NCI-H1436 (cell line): Measurements from ENCODE around the gene KLHDC8A.
A peak's percentile ranks its signal among the peaks of the same experiment; 100 is the strongest.
"Not testable (repeated sequence)": the region's sequence is repeated elsewhere in the genome, so short reads cannot be mapped to it uniquely, and the experiment has no call there.

ENCODE experiments used
- DNase-seq: peaks from one replicate; lab custom pipeline; 2025; lab: John Stamatoyannopoulos, UW

KLHDC8A gene

GRCh38 chr1:205371871-205372660, 15.3 kb upstream of the KLHDC8A start:
- DNase-seq, result no peak

- DNase-seq, result no peak
Measured at GRCh38 chr1:205370780-205371179, 14.1 kb upstream of the KLHDC8A start.

- DNase-seq, result no peak
Measured at GRCh38 chr1:205369701-205370123, 13.0 kb upstream of the KLHDC8A start.

GRCh38 chr1:205368478-205368877, 11.8 kb upstream of the KLHDC8A start:
- DNase-seq, result no peak

GRCh38 chr1:205365945-205366463, 9.3 kb upstream of the KLHDC8A start:
- peak; percentile 15 for DNase-seq

GRCh38 chr1:205365086-205365485, 8.4 kb upstream of the KLHDC8A start:
- DNase-seq, result not testable (repeated sequence)

GRCh38 chr1:205360891-205361290, 4.2 kb upstream of the KLHDC8A start:
- no peak for DNase-seq

- DNase-seq, result peak; percentile 89
Measured at GRCh38 chr1:205359771-205360565, 3.2 kb upstream of the KLHDC8A start.

- peak; percentile 17 for DNase-seq
Measured at GRCh38 chr1:205358579-205358978, 1.9 kb upstream of the KLHDC8A start.

- no peak for DNase-seq
Measured at GRCh38 chr1:205357567-205357966, 845 bp upstream of the KLHDC8A start.

- no peak for DNase-seq
Measured at GRCh38 chr1:205355075-205355453, 1.7 kb downstream of the KLHDC8A start.

GRCh38 chr1:205354259-205355074, 2.3 kb downstream of the KLHDC8A start:
- DNase-seq, result peak; percentile 83

- DNase-seq, result no peak
Measured at GRCh38 chr1:205353612-205354011, 3.1 kb downstream of the KLHDC8A start.

GRCh38 chr1:205353191-205353590, 3.5 kb downstream of the KLHDC8A start:
- no peak for DNase-seq

GRCh38 chr1:205351984-205352713, 4.6 kb downstream of the KLHDC8A start:
- peak; percentile 98 for DNase-seq

GRCh38 chr1:205350691-205351141, 6.0 kb downstream of the KLHDC8A start:
- no peak for DNase-seq

GRCh38 chr1:205350124-205350523, 6.6 kb downstream of the KLHDC8A start:
- DNase-seq, result no peak

GRCh38 chr1:205348554-205349487, 7.9 kb downstream of the KLHDC8A start:
- DNase-seq, result no peak

GRCh38 chr1:205346956-205347574, 9.7 kb downstream of the KLHDC8A start:
- DNase-seq, result peak; percentile 63

- no peak for DNase-seq
Measured at GRCh38 chr1:205345761-205346160, 11.0 kb downstream of the KLHDC8A start.
